Ammon's horn (tissue), 1 donor: Measurements from ENCODE around the gene CPN2.

Experiments
- DNase-seq: peaks from one replicate; pipeline ENCODE4 v3.0.0-alpha.2; 2016; ENCODE audit warnings: low spot score

The CPN2 gene

DNA sequence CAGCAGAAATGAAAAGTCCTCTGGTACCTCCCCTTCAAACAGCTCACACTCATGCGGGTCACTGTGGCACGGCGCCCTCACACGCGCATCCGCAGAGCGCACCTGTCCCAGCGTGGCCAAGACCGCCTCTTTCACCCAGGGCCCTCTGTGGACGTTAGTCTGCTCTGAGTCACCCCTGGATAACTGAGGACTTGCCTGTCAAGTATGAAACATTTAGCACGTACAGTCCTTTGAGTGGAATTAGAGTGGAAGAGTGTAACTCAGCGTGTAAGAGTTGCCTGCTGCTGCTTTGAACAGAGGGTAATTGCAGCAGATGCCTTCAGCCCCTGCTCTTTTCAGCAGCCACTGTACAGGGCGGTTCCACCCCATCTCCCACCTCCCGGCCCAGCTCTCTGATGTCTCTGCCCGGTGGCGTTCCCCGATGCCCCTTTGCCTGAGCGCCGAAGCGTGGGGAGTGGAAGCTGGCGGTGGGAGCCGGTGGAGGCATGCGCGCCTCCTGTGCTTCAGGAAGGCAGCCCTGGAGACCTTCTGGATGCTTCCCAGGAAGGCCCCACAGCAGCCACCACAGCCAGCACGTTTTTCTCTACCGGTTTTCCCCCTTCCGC, 23.0 kb downstream of the CPN2 start:
- no peak for DNase-seq

DNA sequence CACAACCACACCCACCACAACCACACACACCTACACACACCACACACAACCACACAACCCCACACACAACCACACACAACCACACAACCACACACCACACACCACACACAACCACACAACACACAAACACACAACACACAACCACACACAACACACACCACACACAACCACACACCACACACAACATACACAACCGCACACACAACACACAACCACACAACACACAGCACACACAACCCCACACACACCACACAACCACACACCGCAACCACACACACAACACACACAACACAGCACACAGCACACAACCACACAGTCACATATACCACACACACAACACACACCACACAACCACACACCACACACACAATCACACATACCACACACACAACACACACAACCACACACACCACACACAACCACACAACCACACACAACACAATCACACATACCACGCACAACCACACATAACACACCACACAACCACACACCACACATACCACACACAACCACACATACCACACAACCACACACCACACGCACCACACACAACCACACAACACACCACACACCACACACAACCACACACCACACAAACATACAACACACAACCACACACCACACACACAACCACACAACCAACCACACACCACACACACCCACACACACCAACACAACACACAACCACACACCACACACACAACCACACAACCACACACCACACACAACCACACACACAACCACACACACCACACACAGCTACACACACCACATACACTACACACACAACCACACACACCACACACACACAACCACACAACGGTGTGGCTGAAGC, 23.7 kb downstream of the CPN2 start:
- DNase-seq, result no peak

DNA sequence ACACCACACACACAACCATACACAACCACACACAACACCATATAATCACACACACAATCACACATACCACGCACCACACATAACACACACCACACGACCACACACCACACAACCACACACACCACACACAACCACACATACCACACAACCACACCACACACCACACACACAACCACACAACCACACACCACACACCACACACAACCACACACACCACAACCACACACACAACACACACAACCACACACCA, 24.2 kb downstream of the CPN2 start:
- DNase-seq, result no peak

DNA sequence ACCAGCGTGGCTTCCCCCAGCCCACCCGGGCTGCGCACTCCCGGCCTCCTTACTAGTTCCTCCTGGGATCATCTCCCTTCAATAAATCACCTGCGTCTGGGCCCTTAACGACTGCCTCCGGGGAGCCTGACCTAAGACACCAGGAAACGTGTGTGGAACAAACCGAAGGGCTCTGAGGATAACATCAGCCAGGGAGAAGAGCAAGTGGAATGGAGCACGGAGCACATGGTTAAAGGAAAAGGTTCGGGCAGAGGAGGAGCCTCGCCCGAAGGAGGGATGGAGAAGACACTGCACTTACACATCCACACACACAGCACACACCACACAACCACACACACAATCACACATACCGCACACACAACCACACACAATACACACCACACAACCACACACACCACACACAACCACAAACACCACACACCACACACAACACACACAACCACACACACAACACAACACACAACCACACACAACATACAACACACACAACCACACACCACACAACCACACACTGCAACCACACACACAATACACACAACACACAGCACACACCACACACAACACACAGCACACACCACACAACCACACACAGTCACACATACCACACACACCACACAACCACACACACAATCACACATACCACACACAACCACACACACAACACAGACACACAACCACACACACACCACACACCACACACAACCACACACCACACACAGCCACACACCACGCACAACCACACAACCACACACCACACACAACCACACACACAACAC, 24.7 kb downstream of the CPN2 start:
- no peak for DNase-seq

DNA sequence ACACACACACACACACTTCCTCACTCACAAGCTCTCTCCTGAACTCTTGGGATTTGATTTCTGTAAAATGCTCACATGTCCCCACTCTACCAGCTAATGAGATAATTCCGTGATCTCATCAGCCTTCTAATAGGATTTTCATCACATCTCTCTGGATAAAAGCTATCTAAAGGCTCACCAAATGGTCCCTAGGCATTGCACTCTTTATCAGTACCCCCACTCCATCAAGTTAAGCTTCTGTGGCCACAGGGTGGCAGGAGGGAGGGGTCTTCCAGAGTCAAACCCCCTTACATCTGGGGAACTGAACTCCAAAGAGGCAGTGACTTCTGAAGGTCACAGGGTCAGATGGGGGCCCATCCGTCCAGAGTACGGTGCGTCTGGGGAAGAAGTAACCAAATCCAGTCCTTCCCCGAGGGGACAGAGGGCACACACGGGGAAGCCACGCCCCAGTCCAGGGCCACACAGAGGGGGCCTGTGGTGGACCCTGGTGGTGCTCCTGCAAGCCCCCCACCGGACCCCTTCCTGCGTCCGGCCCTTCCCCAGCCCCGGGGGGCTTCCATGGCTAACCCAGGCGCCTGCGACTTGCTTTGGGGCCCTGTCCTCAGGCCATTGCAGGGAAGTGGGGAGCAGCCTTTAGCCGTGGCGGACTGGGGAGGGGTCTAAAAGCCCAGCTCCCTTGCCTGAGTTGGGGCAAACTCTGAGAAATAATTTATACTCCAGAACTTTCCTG, 25.5 kb downstream of the CPN2 start:
- DNase-seq, result no peak

DNA sequence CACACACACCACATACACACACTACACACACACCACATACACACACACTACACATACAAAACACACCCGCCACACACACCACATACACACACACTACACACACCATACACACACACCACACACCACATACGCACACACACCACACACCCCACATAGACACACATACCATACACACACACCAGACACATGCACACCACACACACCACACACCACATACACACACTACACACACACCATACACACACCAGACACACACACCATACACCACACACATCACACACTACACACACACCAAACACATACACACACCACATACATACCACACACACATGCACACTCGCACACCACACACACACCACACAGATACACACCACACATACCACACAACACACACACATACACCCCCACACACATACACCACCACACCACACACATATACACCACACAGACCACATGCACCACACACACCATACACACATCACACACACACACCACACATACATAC, 26.3 kb downstream of the CPN2 start:
- DNase-seq, result no peak

DNA sequence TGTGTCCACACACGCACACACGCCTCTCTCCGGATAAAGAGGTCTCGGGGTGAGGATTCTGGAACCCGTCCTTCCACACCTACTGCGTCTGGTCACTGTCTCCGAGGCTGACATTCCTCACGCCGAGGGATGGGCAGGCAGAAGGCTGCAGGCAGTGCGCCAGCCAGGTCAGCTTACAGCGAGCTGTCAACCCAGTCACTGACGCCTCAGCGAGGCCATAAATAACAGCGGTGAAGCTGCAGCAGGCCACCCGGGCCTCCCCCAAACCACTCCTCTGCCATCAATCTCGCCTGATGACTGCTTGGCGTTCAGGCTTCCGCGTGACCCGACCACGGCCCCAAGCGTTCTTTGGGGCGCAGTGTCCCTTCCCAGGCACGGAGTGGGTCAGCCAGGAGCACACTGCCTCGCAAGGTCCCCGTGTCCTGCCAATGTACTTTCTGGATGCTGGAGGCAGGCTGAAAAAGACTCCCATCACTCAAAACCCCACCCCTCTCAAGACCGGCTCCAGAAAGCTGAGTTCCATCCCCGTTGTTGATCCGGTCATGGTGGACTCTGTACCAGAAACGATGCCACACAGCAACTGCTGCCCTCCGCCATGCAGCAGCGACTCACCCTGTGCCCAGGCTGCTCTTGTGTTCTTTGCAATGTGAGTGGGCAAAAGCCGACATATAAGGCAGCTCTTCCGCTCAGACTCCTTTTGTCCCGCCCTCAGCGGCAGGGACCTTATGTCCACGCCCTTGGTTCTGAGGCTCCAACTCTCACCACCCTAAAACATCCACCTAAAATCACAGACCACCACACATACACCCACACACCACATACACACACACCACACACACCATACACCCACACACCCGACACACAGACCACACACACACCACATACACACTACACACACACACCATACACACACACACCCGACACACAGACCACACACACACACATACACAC, 27.1 kb downstream of the CPN2 start:
- no peak for DNase-seq

DNA sequence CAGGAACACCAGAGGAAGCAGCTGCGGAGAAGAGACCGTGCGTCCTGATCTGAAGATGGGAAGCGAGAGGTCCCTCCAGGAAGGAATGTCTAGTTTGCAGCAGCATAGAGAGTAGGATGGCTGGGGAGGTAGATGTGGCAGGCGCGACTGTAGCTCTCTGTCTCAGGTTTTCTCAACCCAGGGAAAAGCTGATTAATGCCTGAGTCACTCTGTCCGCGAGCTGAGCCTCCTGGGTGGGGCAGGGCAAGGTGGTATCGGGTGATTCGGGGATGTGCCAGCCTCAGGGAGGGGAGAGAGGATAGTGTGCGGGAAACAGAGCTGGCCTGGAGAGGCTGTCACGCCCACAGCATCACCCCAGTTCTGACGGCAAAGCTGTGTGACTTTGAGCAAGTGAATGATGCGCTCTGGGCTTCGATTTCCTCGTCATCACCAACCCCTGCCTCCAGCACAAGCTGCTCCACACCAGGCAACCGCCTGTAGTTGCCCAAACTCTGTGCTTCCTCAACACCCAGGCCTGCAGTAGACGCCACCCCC, 28.4 kb downstream of the CPN2 start:
- DNase-seq, result no peak

DNA sequence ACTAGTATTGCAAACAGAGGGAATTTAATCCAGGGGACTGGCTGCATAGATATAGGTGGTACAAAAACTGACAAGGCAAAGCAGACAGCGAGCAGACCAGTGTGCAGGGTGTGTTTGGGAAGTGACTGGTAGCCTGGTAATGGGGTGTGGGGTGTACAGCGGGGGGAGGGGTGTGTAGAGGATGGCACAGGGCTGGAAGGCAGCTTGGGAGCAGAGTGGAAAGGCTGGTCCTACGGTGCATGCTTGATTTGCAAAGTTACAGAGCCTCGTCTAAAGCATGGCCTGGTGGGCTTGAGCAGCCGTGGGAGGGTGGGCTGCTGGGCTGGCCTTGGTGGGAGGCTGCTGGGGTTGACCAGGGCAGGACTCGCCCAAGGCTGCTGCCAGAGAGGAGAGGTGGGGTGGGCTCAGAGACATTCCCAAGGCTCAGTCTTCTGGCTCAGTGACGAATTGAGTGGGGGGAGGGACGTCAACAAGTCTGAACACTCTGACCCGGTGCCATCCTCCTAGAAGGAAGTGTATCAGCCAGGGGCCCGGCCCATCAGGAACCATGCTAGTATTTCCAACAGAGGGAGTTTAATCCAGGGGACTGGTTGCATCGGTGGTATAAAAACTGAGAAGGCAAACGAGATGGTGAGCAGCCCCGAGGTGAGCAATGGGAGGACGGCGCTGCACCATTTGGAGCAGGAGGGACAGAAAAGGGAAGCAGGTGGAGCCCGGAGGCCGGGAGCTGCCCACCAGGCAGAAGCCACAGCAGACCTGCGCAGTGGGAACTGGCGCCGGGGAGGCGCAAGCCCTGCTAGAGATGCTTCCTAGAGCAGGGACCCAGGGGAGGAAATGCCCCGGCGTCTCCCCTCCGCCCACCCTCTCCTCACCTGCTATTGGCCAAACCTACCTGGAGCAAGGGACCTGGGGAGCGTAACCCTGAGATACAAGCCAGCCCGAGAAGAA, 29.2 kb downstream of the CPN2 start:
- no peak for DNase-seq

DNA sequence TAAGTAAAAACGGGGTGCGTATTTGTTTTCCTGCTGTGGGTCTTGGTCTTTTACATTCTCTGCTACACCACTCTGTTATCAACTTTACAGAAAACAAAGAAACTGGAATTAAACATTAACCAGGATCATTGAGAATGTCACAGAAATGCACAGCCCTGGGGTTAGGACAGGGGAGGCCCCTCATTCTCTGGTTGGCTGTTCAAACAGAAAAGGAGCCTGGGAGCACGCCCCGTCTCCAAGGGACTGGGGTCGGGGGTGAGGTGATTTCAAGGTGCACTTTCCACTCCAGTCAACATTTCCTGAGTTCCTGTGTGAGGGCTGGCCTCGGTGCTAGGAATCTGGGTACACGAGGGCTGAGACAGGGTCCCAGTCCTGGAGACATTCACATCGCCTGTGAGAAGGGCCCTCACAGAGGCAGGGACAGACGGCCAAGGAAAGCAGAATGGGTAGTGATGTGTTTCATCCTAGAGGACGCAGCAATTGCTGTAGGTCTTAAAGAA, 30.3 kb downstream of the CPN2 start:
- DNase-seq, result no peak

DNA sequence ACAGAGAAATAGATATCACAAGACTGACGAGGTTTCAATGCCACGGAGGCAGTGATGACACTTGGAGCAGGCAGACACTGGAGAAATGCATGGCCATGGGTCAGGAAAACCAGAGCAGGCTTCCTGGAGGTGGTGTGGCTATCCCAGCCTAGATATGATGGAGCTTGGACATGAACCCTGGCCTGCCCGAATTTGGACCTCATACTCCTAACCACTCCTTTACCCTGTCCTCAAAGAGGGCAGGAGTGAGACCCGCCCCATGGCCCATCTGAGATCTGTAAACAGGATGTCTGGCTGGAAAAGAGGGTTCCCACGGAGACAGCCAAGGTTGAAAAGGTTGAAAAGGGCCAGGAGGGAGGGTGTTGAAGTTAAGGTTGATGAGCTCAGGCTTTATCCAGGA, 31.0 kb downstream of the CPN2 start:
- DNase-seq, result no peak

DNA sequence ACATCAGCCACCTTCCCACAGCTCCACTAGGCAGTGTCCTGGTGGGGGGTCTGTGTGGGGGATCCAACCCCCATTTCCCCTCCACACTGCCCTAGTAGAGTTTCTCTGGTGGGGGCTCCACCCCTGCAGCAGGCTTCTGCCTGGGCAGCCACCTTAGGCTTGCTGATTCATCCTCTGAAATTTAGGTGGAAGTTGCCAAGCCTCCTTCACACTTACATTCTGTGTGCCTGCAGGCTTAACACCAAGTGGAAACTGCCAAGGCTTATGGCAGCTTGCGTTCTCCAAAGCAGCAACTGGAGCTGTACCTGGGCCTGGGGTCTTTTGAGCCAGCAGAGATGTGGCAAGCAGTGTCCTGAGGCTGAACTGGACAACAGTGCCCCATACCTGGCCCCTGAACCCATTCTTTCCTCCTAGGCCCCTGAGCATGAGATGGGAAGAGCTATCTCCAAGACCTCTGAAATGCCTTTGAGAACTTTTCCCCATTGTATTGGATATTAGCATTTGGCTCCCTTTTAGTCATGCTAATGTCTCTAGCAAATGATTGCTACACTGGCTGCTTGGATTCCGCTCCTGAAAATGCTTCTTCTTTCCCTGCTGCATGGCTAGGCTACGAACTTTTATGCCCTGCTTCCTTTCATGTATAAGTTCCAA, 32.5 kb downstream of the CPN2 start:
- DNase-seq, result no peak

DNA sequence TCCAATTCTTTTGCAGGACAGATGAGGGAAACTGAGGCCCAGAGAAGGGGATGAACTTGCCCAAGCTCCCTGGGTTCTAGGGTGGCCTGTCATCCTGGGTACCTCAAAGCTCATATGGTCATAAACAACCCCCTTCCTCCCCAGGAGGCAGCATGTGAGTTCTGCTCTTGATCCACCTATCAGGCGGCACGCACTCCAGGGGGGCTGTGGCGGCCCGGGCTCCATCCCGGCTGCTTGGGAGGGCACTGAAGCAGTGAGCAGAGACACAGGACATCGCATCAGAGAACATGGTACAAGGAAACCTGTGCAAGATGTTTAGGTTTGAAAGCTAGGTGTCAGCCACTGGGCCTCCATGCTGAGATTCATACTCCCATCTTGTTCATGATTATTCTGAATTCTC, 34.2 kb downstream of the CPN2 start:
- no peak for DNase-seq

DNA sequence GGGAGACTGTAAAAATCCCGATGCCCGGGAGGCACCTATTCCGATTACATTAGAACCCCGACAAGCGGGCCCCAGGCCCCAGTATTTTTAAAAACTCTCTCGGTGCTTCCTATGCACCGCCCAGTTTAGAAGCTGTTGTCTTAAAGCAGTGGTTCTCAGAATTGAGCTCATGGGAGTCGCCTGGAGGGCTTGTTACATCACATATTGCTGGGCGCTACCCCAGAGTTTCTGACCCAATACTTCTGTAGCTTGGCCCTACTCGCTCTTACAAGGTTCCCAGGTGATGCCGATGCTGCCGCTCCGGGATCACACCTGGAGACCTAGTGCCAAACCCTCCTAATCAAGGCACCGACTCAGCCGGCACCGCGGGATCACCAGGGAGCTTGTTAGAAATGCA, 35.2 kb downstream of the CPN2 start:
- DNase-seq, result no peak

DNA sequence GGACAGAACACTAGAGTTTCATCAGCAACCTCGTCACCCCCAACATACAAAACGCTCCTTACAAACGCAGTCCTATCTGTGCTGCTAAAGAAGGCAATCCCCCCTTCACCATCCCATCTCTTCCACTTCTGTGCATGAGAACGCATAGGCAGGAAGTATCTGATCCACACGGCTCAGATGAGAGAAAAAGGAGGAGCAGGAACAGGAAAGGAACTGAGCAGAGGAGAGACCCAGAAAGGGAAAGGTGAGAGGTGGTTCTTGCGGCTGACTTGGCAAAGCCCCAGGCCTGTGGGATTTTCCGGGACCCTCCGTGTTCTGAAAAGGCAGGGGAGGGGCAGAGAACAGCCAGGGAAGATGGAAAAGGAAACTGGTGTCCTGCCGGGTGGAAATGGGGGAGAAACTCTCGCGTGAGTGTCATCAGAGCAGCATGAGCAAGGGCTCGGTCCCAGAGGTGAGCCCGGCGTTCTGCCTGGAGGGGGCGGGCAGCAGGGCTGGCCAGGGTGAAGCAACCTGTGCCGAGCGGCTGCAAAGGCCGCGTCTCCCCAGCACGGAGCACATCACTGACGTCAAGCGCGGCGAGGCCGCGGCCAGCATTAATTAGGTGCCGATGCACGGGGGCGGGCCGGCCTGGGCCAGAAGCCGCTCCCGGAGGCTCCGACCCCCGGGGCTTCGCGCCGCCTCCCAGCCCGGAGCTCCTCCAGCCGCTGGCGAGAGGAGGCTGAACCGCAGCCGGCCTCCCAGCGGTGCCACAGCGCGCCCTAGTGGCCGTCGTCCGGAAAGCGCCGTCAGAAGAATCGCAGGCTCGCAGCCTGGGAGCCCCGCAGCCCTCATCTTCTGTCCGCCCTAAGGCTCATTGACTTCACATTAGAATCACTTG, 35.8 kb downstream of the CPN2 start:
- peak; percentile 88 for DNase-seq

DNA sequence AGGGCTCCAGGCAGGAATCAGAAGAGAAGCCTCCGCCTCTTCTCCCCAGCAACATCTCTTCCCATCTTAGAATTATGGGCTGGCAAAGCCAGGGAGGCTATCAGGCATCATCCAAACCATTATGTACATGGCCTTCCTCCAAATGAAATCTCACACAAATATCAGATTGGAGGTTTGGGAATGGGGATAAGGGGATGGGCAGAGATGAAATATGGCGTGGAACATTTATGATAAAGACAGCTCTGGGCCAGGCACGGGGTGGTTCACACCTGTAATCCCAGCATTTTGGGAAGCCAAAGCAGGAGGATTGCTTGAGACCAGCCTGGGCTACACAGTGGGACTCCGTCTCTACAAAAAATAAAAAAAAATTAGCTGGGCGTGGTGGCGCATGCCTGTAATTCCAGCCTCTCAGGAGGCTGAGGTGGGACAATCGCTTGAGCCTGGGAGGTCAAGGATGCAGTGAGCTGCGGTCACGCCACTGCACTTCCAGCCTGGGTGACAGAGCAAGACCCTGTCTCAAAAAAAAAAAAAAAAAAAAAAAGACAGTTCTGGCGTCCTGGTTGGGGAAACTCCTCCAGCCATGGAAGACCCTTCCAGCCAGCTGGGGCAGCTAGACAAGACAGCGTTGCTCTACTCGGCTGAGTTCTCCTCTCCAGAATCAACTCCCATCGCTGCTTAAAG, 36.6 kb downstream of the CPN2 start:
- no peak for DNase-seq

DNA sequence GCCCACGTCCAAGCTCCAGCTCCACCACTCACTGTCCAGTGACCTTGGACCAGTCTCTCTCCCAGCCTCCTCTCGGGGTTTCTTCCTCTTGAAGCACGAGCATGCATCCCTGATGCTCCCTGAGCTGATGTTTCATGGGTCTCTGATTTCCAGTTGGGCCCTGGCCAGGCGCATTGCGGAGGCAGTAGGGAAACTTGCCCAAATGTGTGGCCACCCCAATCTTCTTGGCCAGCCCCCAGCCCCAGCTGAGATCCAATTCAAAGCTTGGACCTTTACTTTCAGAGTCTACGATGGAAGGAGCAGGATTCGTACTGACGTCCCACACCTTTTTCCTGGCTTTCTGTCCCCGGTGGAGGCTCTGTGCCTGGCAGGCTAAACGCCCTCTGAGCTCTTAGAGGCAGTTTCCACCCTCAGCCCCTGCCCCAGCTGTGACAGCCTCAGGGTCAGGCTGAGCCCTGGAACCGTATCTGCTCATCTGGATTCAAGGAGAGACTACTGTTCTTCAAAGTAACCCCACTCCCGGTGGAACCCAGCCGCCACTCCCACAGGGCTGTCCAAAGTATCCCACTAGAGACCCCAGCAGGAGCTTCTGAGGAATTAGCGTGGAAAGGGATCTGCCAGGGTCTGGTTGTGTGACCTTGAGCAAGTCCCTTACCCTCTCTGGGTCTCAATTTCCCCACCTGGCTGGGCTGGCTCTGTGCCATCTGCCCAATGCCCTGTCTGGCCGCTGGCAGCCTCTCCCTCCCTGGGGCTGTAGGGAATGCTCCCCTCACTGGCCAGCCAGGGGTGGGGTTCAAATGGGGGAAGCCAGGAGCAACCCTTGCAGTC, 37.4 kb downstream of the CPN2 start:
- DNase-seq, result no peak
